ENCODE results near the gene TMEM238.
"Not testable (repeated sequence)": the region's sequence is repeated elsewhere in the genome, so short reads cannot be mapped to it uniquely, and the experiment has no call there.

The TMEM238 gene

DNA sequence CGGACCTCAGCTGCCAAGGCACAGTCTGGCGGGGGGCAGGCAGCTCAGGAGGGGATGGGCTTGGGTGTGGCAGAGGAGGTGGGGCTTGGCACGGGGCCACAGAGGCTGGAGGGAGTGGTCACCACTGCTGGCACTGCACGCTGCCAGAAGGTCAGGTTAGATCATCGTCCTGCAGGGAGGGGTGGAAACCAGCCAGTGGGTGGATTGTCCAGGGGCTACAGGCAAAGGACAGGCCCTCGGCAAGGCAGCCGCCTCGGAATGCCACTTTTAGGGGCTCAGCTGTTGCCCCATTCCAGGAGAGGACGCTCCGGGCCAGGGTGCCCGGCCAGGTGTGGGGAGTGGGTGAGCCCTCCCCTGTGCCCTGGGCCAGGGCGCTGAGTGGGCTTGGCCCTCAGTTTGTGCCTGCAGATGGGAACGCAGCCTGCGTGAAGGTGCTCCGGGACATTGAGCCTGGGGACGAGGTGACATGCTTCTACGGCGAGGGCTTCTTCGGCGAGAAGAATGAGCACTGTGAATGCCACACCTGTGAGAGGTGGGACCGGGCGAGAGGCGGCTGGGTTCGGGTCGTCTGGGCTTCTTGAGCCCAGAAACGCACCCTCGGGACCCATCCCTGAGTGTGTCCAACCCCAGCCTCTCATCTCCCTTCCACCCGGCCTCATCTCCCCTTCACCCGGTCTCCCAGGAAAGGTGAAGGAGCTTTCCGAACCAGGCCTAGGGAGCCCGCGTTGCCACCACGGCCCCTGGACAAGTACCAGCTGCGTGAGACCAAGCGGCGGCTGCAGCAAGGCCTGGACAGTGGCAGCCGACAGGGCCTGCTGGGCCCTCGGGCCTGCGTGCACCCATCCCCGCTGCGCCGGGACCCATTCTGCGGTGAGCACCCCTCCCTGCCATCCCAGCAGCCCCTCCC is 38.0 kb downstream of the TMEM238 start:
- DNase-seq (ENCODE audit: low read depth): no peak
- H3K4me3 ChIP-seq (ENCODE audit: low read depth, low read length): no peak overlapping the region

DNA sequence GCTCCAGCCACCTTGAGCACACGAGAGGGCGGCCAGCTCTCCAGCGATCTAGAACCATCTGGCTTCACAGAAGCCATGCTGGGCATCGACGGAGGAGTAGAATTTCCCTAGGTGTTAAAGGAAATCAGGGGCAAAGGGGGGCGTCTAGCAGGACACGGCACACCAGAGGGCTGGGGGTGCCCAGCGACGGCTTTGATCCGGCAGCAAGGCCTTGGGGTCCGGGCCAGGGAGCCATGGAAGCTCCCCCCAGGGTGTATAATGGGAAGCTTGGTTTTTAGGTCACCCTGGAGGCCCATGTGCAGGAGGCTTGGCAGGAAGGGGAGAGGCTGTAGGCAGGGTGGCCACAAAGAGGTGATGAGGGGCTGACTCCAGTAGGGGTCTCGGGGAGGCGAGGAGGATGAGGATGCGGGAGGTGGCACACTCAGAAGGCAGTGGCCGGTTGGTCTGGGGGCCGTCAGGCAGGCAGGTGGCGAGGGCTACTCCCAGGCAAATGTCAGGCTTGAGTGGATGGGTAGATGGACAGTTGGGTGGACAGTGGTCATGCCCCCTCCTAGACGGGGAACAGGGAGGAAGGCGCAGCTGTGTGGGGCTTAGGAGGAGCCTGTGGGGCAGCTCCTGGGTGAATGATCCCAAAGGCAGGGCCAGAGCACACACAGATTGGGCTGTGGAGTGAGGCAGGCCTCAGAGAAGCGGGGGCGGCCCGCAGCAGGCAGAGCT is 38.8 kb downstream of the TMEM238 start:
- H3K4me3 ChIP-seq (ENCODE audit: low read depth, low read length): no peak overlapping the region
- DNase-seq (ENCODE audit: low read depth): no peak

DNA sequence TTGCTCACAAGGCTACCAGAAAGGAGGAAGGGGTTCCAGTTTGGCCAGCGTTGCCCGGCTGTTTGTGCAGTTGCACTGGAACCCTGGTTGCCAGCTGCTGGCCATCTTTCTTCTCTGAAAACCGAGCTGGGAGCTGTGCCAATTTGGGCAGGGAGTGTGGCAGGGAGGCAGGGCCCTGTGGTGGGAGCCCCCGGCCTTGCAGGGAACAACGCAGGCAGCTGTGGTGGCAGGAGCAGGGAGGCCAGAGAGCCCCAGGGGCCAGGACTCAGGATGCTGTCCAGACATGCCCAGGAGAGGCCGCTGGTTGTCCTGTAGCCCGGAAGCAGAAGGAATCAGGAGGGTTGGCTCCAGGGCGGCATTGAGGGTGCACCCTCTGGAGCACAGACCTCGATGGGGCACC is 39.6 kb downstream of the TMEM238 start:
- H3K4me3 ChIP-seq (ENCODE audit: low read depth, low read length): no peak overlapping the region
- no peak for DNase-seq (ENCODE audit: low read depth)

- H3K4me3 ChIP-seq (ENCODE audit: low read depth, low read length): no peak overlapping the region
- no peak for DNase-seq (ENCODE audit: low read depth)
These were observed 42.2 kb downstream of the TMEM238 start for GRCh38 chr19:55341595-55342531.

- DNase-seq (ENCODE audit: low read depth): peak; percentile 14
- peak overlapping the region; percentile 71 for H3K4me3 ChIP-seq (ENCODE audit: low read depth, low read length)
These were observed 42.9 kb downstream of the TMEM238 start for GRCh38 chr19:55341171-55341588.

DNA sequence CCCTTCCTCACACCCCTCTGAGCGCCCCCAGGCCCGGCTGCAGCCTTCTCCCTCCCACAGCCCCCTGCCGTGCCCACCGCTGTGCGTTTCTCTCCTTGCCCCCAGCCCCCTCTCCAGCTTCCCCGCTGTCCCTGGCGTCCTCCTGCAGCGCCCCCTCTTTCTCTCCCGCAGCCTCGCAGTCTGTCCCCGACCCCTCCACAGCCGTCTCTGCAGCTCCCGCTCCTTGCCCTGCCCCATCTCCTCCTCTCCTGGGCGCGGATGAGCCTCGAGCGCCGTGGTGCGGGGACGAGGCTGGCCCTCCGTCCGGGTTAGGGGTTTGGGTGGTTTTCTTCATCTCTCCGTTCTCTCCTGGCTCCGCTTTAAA is 43.3 kb downstream of the TMEM238 start:
- peak overlapping the region; percentile 71 for H3K4me3 ChIP-seq (ENCODE audit: low read depth, low read length)
- DNase-seq (ENCODE audit: low read depth): no peak

DNA sequence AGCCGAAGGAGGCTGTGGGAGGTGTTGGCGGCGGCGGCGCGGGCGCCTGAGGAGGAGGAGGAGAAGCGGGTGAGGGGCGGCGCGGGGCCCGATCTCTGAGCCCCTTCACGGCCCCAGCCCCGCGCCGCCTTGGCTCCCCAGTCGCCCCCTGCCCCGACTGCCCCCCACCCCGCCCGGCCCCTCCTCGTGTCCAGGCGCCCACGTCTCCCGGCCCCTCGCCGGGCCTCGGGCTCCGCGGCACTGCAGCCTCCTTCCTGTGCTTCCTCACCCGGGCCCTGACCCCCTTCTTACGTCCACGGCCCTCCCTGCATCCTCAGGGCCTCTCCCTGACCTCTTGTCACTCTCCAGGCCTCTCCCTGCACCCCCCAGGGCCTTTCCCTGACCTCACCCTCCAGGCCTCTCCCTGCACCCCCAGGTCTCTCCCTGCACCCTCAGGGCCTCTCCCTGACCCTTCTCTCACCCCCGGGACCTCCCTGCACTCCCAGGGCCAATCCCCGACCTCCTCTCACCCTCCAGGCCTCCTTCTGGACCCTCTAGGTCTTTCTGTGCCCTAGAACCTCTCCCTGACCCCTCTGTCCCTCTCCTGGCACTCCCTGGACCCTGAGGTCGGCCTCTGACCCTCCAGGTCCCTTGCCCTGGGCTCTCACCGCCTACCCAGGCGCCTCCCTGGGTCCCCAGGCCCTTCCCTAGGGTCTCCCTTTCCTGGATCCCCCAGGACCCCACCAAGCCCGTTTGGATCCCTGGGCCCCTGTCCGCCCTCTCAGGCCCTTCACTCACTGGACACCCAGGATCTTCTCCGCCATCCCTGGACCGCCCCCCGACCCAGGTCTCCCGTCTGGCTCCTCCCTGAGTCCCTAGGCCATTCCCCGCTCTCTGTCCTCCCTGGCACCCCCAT is 44.0 kb downstream of the TMEM238 start:
- peak overlapping the region; percentile 71 for H3K4me3 ChIP-seq (ENCODE audit: low read depth, low read length)
- no peak for DNase-seq (ENCODE audit: low read depth)

DNA sequence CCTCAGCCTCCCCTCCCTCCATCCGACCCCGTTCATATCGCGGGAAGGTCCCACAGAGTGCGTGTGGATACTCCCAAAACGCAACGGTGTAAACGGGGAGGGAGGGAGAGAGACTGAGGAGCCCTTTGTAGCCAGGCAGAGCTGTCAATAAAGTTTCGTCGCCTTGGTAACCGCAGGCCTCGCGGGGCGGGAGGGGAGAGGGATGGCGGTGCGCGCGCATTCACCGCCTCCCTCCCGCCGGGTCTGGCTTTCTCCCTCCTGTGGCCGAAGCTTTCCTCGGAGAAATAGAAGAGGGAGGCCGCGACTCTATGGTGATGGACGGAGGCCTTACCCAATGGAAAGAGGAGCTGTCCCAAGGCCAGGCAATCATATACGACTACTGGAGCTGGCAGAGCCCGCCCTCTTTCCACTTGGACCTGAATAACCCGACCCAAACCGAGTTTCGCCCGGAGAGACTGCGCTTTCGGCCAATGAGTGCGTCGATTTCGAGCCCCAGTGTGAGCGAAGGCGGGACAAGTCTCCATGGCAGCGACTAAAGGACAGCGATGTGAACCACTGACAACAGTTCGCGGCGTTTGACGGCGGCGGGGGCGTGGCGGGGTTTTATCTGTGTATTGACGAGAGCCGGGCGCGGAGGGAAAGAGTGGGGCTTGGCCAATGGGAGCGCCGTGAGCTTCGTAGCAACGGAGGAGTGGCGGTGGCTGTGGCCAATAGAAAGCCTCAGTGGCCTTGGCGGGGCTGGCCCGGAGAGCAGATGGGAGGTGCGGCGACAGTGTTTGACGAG is 44.8 kb downstream of the TMEM238 start, which contains the start of gene KMT5C:
Gene KMT5C (plus strand): TSS at position 772 of the 784 bp plus-strand sequence. CDS start 2,061 bp downstream, outside the sequence.
- DNase-seq (ENCODE audit: low read depth): peak; percentile 100

DNA sequence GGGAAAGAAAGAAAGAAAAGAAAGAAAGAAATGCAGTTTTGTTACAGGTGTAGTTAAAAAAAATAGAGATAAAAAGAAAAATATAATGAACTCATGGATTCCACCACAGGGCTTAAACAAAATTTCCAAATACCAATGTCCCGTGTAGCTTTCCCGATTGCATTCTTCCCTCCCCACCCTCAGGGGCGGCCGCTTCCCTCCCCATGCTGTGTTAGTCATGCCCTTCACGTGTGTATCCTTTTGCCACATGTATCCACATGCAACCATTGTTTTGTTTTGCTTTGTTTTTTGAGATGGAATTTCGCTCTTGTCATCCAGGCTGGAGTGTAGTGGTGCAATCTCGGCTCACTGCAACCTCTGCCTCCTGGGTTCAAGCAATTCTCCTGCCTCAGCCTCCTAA is 48.0 kb downstream of the TMEM238 start:
- H3K4me3 ChIP-seq (ENCODE audit: low read depth, low read length): no peak overlapping the region
- DNase-seq (ENCODE audit: low read depth): no peak

More for the DNA sequence above, 44.8 kb downstream of the TMEM238 start, which contains the start of gene KMT5C:
- peak within 1 kb of the TSS; percentile 71 for H3K4me3 ChIP-seq (ENCODE audit: low read depth, low read length)

- DNase-seq (ENCODE audit: low read depth): no peak
- no peak overlapping the region for H3K4me3 ChIP-seq (ENCODE audit: low read depth, low read length)
These were observed 50.2 kb downstream of the TMEM238 start for GRCh38 chr19:55333870-55334269.

- DNase-seq (ENCODE audit: low read depth): not testable (repeated sequence)
These were observed 54.3 kb downstream of the TMEM238 start for GRCh38 chr19:55329791-55330190.

More at GRCh38 chr19:55329791-55330190, 54.3 kb downstream of the TMEM238 start:
- H3K4me3 ChIP-seq (ENCODE audit: low read depth, low read length): not testable (repeated sequence)
